ENCODE results near the gene SUOX.

DNA sequence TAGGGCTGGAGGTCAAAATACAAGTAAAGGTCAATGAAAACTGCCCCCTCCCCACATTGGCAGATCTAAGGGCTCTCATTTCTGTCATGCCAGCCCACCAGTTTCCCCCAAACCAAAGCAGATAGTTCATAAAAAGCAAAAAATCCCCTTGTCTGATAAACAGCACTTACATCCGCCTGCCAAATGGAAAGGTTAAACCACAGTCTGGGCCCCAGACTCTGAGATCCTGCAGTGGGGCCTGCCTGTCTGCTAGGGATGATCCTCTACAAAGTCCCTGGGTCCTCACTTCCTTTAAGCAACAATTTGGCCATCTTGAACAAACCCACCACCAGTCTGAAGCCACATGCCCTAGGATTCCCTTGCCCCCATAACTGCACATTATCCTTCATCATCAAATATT, 34.9 kb downstream of the SUOX start:
- TF ChIP-seq, protein P1, sequence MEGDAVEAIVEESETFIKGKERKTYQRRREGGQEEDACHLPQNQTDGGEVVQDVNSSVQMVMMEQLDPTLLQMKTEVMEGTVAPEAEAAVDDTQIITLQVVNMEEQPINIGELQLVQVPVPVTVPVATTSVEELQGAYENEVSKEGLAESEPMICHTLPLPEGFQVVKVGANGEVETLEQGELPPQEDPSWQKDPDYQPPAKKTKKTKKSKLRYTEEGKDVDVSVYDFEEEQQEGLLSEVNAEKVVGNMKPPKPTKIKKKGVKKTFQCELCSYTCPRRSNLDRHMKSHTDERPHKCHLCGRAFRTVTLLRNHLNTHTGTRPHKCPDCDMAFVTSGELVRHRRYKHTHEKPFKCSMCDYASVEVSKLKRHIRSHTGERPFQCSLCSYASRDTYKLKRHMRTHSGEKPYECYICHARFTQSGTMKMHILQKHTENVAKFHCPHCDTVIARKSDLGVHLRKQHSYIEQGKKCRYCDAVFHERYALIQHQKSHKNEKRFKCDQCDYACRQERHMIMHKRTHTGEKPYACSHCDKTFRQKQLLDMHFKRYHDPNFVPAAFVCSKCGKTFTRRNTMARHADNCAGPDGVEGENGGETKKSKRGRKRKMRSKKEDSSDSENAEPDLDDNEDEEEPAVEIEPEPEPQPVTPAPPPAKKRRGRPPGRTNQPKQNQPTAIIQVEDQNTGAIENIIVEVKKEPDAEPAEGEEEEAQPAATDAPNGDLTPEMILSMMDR (IDR thresholded peaks at IDR 0.05; ENCODE audit: low read depth, low read length): no peak
- no peak for TF ChIP-seq EZH2phosphoT487 (IDR thresholded peaks at IDR 0.05; ENCODE audit: low read depth)
